NCI-H1105 treated with DMSO at 0.1 percent for 48 hours (cell line): ENCODE results near the gene BTRC.
"Not testable (repeated sequence)": the region's sequence is repeated elsewhere in the genome, so short reads cannot be mapped to it uniquely, and the experiment has no call there.

ENCODE experiments used
- DNase-seq: peaks from one replicate; lab custom pipeline; 2025; lab: John Stamatoyannopoulos, UW

Gene BTRC

GRCh38 chr10:101353692-101354327, at the start of gene BTRC:
Gene BTRC, plus strand, starts transcription at chr10:101354165. Its CDS starts 16 bp downstream, at chr10:101354181.
- peak; percentile 96 for DNase-seq

DNA sequence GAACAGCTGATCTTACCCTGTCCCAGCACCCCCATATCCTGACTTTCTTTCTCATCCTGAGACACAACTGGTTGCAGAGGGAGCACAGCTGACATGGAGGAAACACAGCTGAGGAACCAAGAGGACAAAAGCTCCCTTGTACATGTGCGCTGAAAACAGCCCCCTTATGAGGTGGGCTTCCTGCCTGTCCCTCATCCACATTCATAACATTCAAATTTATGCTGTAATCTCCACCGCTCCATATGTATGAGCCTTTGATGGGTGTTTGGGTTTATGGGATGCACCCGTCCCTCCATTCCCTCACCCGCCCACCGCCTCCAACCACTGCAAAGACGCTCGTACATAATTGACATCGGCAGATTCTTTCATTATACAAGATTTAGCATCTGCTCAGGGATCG, 49.6 kb upstream of the BTRC start:
- DNase-seq = no peak

GRCh38 chr10:101305320-101306241, 48.4 kb upstream of the BTRC start:
- no peak for DNase-seq

DNA sequence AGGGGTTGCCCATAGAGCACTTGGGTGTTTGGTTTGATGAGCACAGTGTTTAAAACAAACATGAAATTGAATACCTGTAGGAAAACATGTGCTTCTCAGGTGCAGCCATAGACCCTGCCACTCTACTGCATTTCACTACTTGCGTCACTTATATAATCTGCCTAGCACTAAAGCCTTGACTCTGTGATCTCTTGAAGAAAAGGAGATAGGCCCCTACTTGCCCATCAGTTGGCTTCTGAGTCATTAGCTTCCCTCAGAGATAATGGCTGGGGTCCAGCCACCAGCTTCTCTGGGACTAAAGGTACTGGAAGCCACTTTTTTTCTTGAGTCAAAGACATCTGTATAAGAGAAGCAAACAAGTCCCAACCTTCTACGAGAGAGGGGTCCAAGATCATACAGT, 45.9 kb upstream of the BTRC start:
- DNase-seq = no peak

DNA sequence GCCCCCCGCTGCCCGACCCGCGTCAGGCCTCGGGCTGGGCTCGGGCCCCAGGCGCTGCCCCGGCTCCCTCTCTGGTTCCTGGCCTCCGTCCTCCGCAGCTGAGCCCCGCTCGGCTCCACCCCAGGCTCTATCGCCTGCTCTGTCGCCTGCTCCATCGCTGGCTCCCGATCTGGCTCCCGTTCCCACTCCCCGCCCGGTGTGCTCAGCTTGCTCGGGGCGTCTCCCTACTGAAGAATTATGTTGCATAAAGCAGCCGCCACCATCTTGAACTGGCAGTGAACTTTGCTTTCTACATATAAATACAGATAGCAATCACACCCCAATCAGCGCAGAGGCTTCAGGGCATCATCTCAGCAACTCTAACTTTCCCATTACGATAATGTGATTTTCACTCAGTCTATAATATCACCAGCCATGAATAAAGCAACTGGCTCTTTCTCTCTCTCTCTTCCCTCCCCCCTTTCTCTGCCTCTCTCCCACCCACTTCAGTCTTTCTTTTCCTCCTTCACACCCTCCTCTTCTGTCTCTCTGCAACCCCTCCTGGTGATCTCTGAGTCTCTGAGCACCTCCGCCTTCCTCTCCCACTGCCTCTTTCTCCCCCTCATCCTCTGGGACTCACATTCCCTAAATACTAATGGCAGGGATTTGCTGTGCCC, 43.3 kb upstream of the BTRC start:
- no peak for DNase-seq

DNA sequence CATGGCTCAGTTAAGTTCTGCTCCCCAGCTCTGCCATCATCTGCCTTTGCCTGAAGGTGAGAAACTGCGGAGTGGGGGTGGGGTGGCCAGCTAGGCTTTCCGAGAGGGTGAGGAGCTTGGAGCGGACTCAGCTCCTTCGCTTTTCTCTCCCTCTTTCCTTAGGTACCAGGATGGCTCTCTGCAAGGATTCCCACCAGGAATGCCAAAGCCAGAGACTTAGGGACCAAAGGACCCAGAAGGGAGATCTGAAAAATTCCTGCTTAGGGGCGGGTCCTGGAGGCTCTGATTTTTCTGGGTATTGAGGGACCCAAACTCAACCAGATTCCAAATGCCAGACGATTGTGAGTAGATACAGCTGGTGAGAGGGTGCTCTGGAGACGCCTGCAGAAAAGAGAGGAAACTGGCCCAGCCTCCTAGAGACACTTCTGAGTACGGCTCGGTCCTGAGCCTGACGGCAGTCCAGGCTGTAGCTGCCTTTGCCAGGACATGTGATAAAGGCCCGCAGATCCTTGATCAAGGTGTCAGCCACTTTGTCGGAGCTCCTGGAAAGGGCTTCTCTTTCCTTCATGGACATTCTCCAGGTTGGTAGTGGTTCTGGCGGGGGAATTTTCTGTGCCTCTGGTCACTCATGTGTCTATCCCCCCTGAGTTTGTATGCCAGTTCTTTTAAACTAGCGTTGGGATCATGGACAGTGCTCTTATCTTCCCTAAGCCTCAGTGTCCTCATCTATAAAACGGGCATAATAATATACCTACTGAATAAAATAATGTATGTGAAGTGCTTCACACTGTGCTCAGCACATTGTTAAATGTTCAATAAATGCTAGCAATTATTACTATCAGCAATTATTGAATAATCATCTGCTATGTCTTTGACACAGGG, 42.5 kb upstream of the BTRC start:
- no peak for DNase-seq

DNA sequence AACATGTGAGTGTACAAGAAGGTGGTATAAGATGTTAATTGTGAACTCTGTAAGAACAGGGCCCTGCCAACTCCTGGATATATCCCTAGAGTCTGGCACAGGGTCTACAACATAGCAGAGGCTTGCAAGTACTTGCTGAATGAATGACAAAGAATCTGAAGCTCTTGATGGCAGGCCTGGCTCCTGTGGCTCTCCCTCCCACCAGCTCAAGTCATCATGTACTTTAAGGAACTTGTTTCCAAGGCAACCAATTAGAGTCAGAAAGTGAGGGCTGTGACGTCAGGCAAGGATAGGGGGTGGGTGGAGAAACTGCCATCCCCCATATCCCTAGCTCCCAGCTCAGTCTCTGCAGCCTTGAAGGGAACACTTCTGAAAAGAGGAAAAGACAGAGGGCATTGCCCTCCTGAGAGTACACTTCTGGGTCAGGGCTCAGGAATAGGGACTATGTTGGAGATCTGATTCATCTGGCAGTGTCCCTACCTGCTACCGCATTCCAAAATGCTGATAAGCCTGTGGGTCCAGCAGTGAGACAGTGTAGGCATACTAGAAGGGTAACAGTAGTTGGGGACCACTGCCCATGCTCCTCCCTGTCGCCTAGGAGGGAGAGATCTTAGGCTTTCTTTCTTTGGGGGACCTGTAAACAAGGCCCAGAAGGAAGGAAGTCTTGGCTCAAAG, 34.6 kb upstream of the BTRC start:
- no peak for DNase-seq

- no peak for DNase-seq
Measured at GRCh38 chr10:101321073-101321472, 32.9 kb upstream of the BTRC start.

DNA sequence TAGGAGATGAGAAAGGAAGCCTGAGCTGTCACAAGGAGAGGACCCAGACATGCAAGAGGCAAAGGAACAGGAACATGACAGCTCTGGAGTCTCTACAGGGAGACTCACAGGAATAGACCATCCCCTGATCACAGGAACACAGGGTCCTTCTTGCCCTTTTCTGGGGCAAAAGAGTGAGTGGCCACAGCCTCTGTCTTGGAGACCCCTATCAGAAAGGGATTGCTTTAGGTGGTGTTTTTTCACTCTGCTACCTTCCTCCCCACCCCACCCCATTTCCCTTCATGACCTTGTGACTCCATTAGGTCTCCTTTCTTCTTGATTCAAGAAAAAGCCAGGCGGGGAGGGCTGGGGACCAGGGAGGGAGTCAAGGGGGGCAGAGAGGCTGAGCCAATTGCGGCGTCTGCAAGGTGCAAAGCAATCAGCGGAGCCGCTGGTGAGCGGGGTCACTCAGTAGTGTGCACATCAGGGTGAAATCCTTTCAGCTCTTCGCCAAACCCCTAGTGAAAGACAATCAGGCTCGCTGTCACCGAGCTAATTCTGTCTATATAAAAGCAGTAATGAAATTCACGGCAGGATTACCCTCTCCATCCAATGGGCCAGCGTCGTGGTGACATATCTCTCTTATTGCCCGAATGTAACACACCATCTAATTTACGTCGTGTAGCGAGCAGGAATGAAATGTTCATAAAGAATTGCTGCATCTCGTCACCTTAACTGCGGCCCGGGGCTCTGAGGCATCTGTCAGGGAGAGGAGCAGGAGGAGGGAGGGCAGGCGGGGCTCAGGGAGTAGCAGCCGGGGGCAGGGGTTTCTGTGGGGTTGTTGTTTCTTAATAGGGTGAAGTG, 31.5 kb upstream of the BTRC start:
- DNase-seq = no peak

DNA sequence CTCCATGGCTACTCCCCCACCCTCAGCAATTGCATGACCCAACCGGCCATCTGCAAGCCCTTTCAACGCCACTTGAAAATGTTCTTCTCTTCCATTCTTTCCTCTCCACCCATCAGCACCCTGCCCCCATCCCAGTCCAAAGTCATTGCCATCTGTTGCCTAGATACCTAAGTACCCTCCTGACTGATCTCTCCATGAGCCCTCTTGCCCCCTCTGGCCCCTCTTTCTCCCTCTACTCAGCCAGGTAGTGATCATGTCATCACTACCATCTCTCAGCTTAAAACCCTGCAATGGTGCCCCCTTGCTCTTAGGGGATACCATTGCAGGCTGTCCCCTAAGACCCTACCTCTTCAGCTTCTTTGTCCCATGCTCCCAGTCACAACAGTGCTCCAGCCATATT, 30.5 kb upstream of the BTRC start:
- DNase-seq = no peak

DNA sequence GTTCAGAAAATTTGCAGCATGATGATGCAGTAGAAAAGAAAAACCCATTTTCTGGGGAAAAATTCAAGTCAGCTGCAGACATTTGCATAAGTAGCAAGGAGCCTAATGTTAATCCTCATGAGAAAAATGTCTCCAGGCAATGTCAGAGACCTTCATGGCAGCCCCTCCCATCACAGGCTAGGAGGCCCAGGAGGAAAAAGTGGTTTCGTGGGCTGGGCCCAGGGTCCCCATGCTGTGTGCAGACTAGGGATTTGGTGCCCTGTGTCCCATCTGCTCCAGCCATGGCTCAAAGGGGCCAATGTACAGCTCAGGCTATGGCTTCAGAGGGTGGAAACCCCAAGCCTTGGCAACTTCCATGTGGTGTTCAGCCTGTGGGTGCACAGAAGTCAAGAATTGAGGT, 26.5 kb upstream of the BTRC start:
- DNase-seq = not testable (repeated sequence)

DNA sequence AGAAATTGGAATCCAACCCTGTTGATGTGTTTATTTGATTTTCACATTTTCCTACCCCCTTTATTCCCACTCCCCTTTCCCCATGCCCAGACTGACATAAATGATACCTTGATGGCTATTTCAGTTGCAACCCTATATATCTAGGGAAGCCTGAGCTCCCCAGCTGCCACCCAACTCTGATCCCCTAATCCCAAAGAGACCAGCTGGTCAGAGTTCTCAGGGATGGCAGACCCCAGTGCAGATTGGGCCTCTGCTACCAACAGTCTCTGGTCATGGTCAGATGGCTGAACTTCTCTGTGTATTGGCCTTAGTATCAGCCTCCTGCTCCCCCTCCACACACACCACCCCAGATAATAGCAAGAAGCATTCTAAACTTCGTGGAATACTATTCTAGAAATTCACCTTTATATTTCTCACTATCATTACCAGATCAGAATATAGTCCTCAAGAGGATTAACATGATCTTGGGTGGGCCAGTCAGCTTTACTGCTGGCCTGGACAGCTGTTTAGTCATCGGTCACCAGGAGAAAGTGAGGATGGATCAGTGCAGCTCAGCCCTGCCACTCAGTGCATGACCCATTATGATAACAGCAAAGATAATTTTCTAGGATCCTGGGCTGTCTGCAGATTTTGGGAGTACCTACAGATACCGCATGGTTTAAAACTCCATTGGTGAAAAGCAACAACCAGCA, 24.5 kb upstream of the BTRC start:
- DNase-seq = no peak

DNA sequence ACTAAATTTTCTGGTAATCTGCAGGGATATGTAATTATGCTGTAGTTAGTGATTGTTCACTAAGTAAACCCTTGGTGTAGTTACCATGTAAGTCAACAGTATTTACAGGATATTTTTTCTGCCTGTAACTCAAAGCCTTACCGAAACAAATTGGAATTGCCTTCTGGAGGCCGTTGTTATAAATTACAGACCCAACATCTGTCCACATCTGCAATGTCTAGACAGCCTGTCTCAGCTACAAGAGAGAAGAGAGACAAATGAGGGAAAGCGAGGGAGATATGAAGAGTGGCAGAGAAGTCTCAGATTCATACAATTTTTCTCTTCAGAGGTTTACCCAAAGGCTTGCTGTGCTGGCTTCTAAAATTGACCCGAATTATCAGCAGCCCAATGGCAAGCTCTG, 23.7 kb upstream of the BTRC start:
- DNase-seq = no peak

DNA sequence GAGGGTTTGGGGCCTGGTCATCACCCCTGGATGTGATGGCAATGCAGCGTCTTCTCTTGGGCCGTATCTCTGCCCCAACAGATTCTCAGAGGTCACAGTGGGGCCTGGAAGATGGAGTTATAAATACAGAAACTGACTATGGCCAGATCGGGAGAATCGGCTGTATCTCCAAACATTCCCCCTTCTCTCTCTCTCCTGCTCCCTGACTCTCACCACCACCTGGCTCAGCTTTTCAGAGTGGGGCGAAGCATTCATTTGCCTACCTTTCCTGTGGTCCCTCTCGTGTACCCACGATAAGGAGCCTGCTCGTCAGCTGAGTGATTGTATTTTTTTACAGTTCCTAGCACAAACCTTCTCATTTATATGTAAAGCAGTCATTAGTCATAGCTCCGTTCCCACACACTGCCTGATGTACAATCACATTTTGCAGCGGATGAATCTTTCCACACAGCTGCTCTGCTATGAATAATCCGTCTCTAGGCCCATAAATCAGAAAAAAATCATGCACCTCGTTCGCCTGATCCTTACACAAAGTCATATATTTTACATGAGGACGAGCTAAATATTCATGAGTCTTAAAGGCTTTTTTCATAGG, 23.2 kb upstream of the BTRC start:
- DNase-seq = no peak

DNA sequence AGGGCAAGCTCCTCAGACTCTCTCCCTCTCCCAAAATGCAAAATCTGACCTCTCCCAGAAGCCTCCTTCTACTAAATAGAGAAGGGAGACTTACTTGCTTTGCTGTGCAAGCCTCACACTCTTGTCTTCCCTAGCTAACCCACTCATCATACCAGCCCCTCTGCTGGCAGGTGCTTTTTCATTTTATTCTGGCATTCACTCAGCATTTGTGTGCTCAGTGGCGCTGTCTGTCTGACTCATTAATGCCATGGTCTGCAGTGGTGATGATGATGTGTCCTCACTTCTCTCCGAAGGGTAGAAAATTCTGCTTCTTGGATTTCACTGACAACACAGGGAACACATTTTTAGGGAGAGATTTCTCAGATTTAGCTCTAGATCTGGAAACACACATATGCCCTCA, 22.0 kb upstream of the BTRC start:
- DNase-seq = no peak

- DNase-seq = not testable (repeated sequence)
Measured at GRCh38 chr10:101334259-101334658, 19.7 kb upstream of the BTRC start.

GRCh38 chr10:101336382-101336781, 17.6 kb upstream of the BTRC start:
- DNase-seq = no peak

- no peak for DNase-seq
Measured at GRCh38 chr10:101337836-101338235, 16.1 kb upstream of the BTRC start.

GRCh38 chr10:101341438-101341837, 12.5 kb upstream of the BTRC start:
- DNase-seq = no peak
